K562 (cell line): ENCODE results near the gene PUM1. TPM values are rescaled to one million over a fixed set of nuclear protein-coding genes. Genes with fewer than 3 reads are reported as not detected.
A peak's percentile ranks its signal among the peaks of the same experiment; 100 is the strongest.

Experiments used
- ATAC-seq: fragments of 200-7000 bp; cut with Tn5 transposase; 3 replicates; pipeline ENCODE4 v1.9.1; 2020; ENCODE audit warnings: moderate library complexity
- BruUV-seq: library from RNA; stranded (reverse); fragments of 400-500 nt; replicated peaks from 2 replicates; lab custom pipeline; 2021; lab: Mats Ljungman, UMichigan
- CTCF ChIA-PET: fragments of 300-600 bp; formaldehyde crosslinking; extraction: SDS; loops from one replicate; lab custom pipeline; 2021; ENCODE audit warnings: low intra/inter-chr PET ratio; lab: Yijun Ruan, JAX
- POLR2A ChIA-PET: fragments of 300-600, 350-650 bp; sonication (Branson Sonifier 250); formaldehyde crosslinking; extraction: SDS; loops from one replicate; lab custom pipeline; 2021; ENCODE audit warnings: antibody characterized with exemption, inconsistent platforms; lab: Yijun Ruan, JAX
- DNase-seq, 4 experiments: peaks; one replicate each; pipeline versions ENCODE4 v3.0.0 to v3.0.0-alpha.2; 2011 to 2018; ENCODE audit warnings: low spot score in 3 of 4, mixed read lengths in 3 of 4; ENCODE audit errors: extremely low read depth in 1 of 4
- FAIRE-seq: peaks from 2 replicates; lab custom pipeline; 2011; peaks lifted over from hg19 to GRCh38; lab: Jason Lieb, UNC
- H2AFZ ChIP-seq: 2 replicates; pipeline ENCODE4 v1.6.0; 2011; ENCODE audit warnings: low read depth, low read length, control low read depth, inconsistent platforms
- H3K27ac ChIP-seq: fragments of 200-600 bp; 3 replicates; pipeline ENCODE4 v1.8.0; 2011; ENCODE audit warnings: low read depth, mild to moderate bottlenecking, control low read depth, inconsistent platforms, low read length, moderate library complexity, mixed read lengths; ENCODE audit errors: extremely low read depth
- H3K27me3 ChIP-seq, 2 experiments: fragments of 300-600 bp in 1 of 2; 2 replicates in 1 of 2; 3 replicates in 1 of 2; pipeline versions ENCODE4 v1.6.0 to v1.8.0; 2011; ENCODE audit warnings: inconsistent platforms in 2 of 2, low read length in 2 of 2, mild to moderate bottlenecking in 1 of 2, mixed read lengths in 1 of 2, moderate library complexity in 1 of 2; ENCODE audit not compliant: control insufficient read depth in 2 of 2, insufficient read depth in 2 of 2
- H3K36me3 ChIP-seq: fragments of 300-600 bp; 3 replicates; pipeline ENCODE4 v1.8.0; 2011; ENCODE audit warnings: mild to moderate bottlenecking, low read length, inconsistent platforms; ENCODE audit not compliant: control insufficient read depth, insufficient read depth
- H3K4me1 ChIP-seq, 2 experiments: fragments of 200-600 bp in 1 of 2; replicated peaks in 1 of 2; 2 replicates in 1 of 2; 3 replicates in 1 of 2; pipeline versions ENCODE4 v1.5.1 to v1.8.0; 2011; ENCODE audit warnings: inconsistent platforms in 2 of 2, low read length in 2 of 2, mild to moderate bottlenecking in 1 of 2, mixed read lengths in 1 of 2, moderate library complexity in 1 of 2; ENCODE audit not compliant: control insufficient read depth in 2 of 2, insufficient read depth in 2 of 2
- H3K4me2 ChIP-seq: 2 replicates; pipeline ENCODE4 v1.6.1; 2011; ENCODE audit warnings: low read length, control low read depth, inconsistent platforms, mixed read lengths; ENCODE audit not compliant: insufficient read depth
- H3K4me3 ChIP-seq: fragments of 200-600 bp; sonication (generic), shearing (Covaris generic); 2 replicates; pipeline ENCODE4 v1.5.1; 2016; ENCODE audit warnings: control low read depth, inconsistent platforms
- H3K79me2 ChIP-seq: fragments of 200-600 bp; 3 replicates; pipeline ENCODE4 v1.8.0; 2011; ENCODE audit warnings: low read length, inconsistent platforms; ENCODE audit not compliant: control insufficient read depth, insufficient read depth
- H3K9ac ChIP-seq, 2 experiments: 2 replicates each; pipeline versions ENCODE4 v1.6.0 to v1.6.1; 2011; ENCODE audit warnings: low read depth in 2 of 2, low read length in 2 of 2, control low read depth in 1 of 2, inconsistent platforms in 1 of 2, mild to moderate bottlenecking in 1 of 2, mixed read lengths in 1 of 2; ENCODE audit not compliant: insufficient read depth in 1 of 2
- H3K9me1 ChIP-seq: one replicate; pipeline ENCODE4 v1.6.0; 2011; ENCODE audit warnings: inconsistent platforms, mild to moderate bottlenecking, low read length, moderate library complexity; ENCODE audit not compliant: control insufficient read depth, insufficient read depth
- H3K9me3 ChIP-seq: replicated peaks from 2 replicates; pipeline ENCODE4 v1.5.1; 2011; ENCODE audit warnings: low read depth, low read length, inconsistent platforms; ENCODE audit not compliant: control insufficient read depth, insufficient read depth
- H4K20me1 ChIP-seq: replicated peaks from 2 replicates; pipeline ENCODE4 v1.6.1; 2011; ENCODE audit warnings: low read length, inconsistent platforms, mixed read lengths; ENCODE audit not compliant: control insufficient read depth, insufficient read depth
- ARID1B ChIP-seq: fragments of 450-650 bp; IDR thresholded peaks from 2 replicates; pipeline ENCODE4 v1.6.1; 2016; ENCODE audit warnings: antibody characterized with exemption, mild to moderate bottlenecking, inconsistent platforms
- BRCA1 ChIP-seq, 2 experiments: fragments of 450-650 bp in 1 of 2; sonication (generic) in 1 of 2; formaldehyde crosslinking in 1 of 2; IDR thresholded peaks; 2 replicates each; pipeline versions ENCODE4 v1.5.0 to v1.6.1; 2017 to 2020; ENCODE audit warnings: mild to moderate bottlenecking in 1 of 2, missing genetic modification reagents in 1 of 2
- CEBPB ChIP-seq: fragments of 450-650 bp; IDR thresholded peaks from 2 replicates; pipeline ENCODE4 v1.6.1; 2016; ENCODE audit warnings: missing genetic modification characterization, missing compliant biosample characterization
- CREB1 ChIP-seq, 2 experiments: sonication (generic) in 1 of 2; formaldehyde crosslinking in 1 of 2; IDR thresholded peaks; 2 replicates each; pipeline versions ENCODE4 v1.6.1 to v1.8.0; 2012 to 2022; ENCODE audit warnings: inconsistent platforms in 1 of 2, mild to moderate bottlenecking in 1 of 2, missing genetic modification reagents in 1 of 2, moderate library complexity in 1 of 2
- FOXJ3 ChIP-seq: sonication (generic); formaldehyde crosslinking; IDR thresholded peaks from 2 replicates; pipeline ENCODE4 v1.4.0; 2020; ENCODE audit warnings: mild to moderate bottlenecking, missing genetic modification reagents
- GATAD2B ChIP-seq: fragments of 450-650 bp; IDR thresholded peaks from 2 replicates; pipeline ENCODE4 v1.6.1; 2017; ENCODE audit warnings: mild to moderate bottlenecking, borderline replicate concordance
- GTF2E2 ChIP-seq: fragments of 200-800 bp; sonication (Bioruptor generic); IDR thresholded peaks from 2 replicates; pipeline ENCODE4 v1.6.1; 2016; ENCODE audit warnings: missing genetic modification characterization, missing compliant biosample characterization
- LEF1 ChIP-seq: fragments of 450-650 bp; IDR thresholded peaks from 2 replicates; pipeline ENCODE4 v1.6.1; 2016; ENCODE audit warnings: mild to moderate bottlenecking
- MECOM ChIP-seq: fragments of 250-450 bp; sonication (Bioruptor Pico); IDR thresholded peaks from 2 replicates; pipeline ENCODE4 v1.8.0; 2022; ENCODE audit warnings: inconsistent platforms
- MEF2D ChIP-seq: conservative IDR thresholded peaks from 2 replicates; pipeline ENCODE4 v1.6.1; 2016; ENCODE audit warnings: low read depth, missing genetic modification characterization, missing compliant biosample characterization
- MYC ChIP-seq, 2 experiments: fragments of 250-450 bp in 1 of 2; sonication (Bioruptor Pico) in 1 of 2; IDR thresholded peaks; 2 replicates each; pipeline versions ENCODE4 v1.5.1 to v1.6.1; 2012 to 2021; ENCODE audit warnings: low read depth in 2 of 2, borderline replicate concordance in 1 of 2, improper control_type of control experiment in 1 of 2, low read length in 1 of 2, mild to moderate bottlenecking in 1 of 2, moderate library complexity in 1 of 2
- NR2C2 ChIP-seq, 2 experiments: fragments of 200-800 bp in 1 of 2; sonication (Bioruptor generic) in 1 of 2; sonication (generic) in 1 of 2; formaldehyde crosslinking in 1 of 2; IDR thresholded peaks; 2 replicates each; pipeline versions ENCODE4 v1.6.1 to v1.8.0; 2016 to 2022; ENCODE audit warnings: mild to moderate bottlenecking in 1 of 2, missing compliant biosample characterization in 1 of 2, missing genetic modification characterization in 1 of 2, missing genetic modification reagents in 1 of 2
- NUFIP1 ChIP-seq: fragments of 450-650 bp; IDR thresholded peaks from 2 replicates; pipeline ENCODE4 v1.6.1; 2018; ENCODE audit not compliant: partially characterized antibody
- SMAD4 ChIP-seq: fragments of 250-450 bp; sonication (Bioruptor Pico); conservative IDR thresholded peaks from 2 replicates; pipeline ENCODE4 v1.8.0; 2021; ENCODE audit warnings: inconsistent platforms, mild to moderate bottlenecking, moderate library complexity
- TBL1XR1 ChIP-seq, 2 experiments: IDR thresholded peaks; 2 replicates each; pipeline ENCODE4 v1.6.1; 2012; ENCODE audit warnings: improper control_type of control experiment in 2 of 2, low read length in 2 of 2, mild to moderate bottlenecking in 1 of 2
- TCF3 ChIP-seq: sonication (generic); formaldehyde crosslinking; IDR thresholded peaks from 2 replicates; pipeline ENCODE4 v1.4.0; 2020; ENCODE audit warnings: mild to moderate bottlenecking, missing genetic modification reagents
- TEAD4 ChIP-seq, 2 experiments: sonication (generic) in 1 of 2; formaldehyde crosslinking in 1 of 2; IDR thresholded peaks; 2 replicates each; pipeline versions ENCODE4 v1.6.1 to v1.8.0; 2012 to 2022; ENCODE audit warnings: borderline replicate concordance in 1 of 2, inconsistent platforms in 1 of 2, low read length in 1 of 2, mild to moderate bottlenecking in 1 of 2, missing genetic modification reagents in 1 of 2
- ZNF311 ChIP-seq: fragments of 250-450 bp; sonication (Bioruptor Pico); IDR thresholded peaks from 2 replicates; pipeline ENCODE4 v1.4.0; 2020; ENCODE audit warnings: mild to moderate bottlenecking, moderate library complexity
- ZNF583 ChIP-seq: fragments of 250-450 bp; sonication (Bioruptor Pico); IDR thresholded peaks from 2 replicates; pipeline ENCODE4 v1.4.0; 2020
- WGBS: fragments of 100-300 bp; shearing (Covaris generic); methylation state at CpG from one replicate; pipeline ENCODE4 v1.1.6; 2016; ENCODE audit warnings: low coverage, mixed read lengths; ENCODE audit not compliant: insufficient coverage; ENCODE audit errors: missing lambda C conversion rate; 5-methylcytosine and 5-hydroxymethylcytosine counted together
- in situ Hi-C: fragments of 300-500 bp; cut with MboI; formaldehyde crosslinking; loops from 4 replicates; pipeline ENCODE4 v1.15.0; 2018; ENCODE audit warnings: inconsistent platforms, mixed read lengths
- intact Hi-C: fragments of 100-400 bp; cut with micrococcal nuclease; formaldehyde crosslinking; loops from 2 replicates; pipeline ENCODE4 v1.14.2; 2022
- polyA plus RNA-seq, 8 experiments: library from polyadenylated mRNA; depleted of rRNA in 4 of 8; stranded (reverse) in 5 of 8; unstranded in 3 of 8; fragments of >200 nt; fragmentation: Nextera tagmentation in 2 of 8; fragmentation: Illumina TruSeq in 1 of 8; extraction: Ambion mirVana in 2 of 8; extraction: Trizol in 1 of 8; gene quantifications; 2 replicates each; pipeline versions ENCODE4 v1.2.1 to v1.2.3, GENCODE V29; 2011 to 2014; ENCODE audit warnings: inconsistent platforms in 1 of 8, missing spikeins in 1 of 8
- total RNA-seq, 7 experiments: library from RNA; depleted of rRNA in 6 of 7; stranded (reverse); fragments of >200 nt in 6 of 7; fragmentation: Illumina TruSeq in 2 of 7; extraction: Trizol in 2 of 7; gene quantifications; 2 replicates each; pipeline versions ENCODE4 v1.2.1 to v1.2.3, GENCODE V29; 2011 to 2021; ENCODE audit warnings: low replicate concordance in 1 of 7

PUM1 gene
- total and polyA plus RNA-seq, 9 of the 15 experiments (the other 6 are each of a cell fraction or from before 2014, with no cell fraction given): 37.7 to 104 (median 55.7) TPM

DNA sequence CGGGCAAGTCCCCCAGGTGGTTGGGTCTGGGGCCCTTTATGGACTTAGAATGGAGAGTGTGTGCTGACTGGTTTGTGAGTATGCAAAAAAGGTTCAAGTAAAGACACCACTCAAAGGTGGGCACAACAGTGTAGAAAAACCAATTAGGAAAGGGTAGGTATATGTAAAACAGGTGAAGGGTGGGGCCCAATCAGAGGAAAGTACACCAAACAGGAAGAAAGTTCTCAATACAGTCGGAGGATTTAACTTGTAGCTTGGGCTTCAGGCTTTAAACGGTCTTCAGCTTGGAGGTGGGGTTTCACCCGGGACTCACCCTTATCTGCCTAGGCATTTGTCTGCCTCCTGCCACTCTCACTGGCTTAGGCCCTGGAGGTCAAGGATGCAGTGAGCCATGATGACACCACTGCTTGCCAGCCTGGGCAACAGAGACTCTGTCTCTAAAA lies 6.8 kb upstream of the PUM1 start (continued):
- TF ChIP-seq ZNF583 (CRISPR knock-in tag) (0 out of 2 replicates have a peak, but pooled peaks have one; percentile 46), MYC (IDR thresholded peaks at IDR 0.05; ENCODE audit: low read depth, low read length) (no peak), MYC (CRISPR knock-in tag; IDR thresholded peaks at IDR 0.05; ENCODE audit: borderline replicate concordance, low read depth) (no peak), TEAD4 (IDR thresholded peaks at IDR 0.05; ENCODE audit: low read length) (0 out of 2 replicates have a peak, but pooled peaks have one; percentile 25), TEAD4 (CRISPR knock-in tag; IDR thresholded peaks at IDR 0.05; ENCODE audit: borderline replicate concordance) (no peak), ZNF311 (CRISPR knock-in tag) (no peak), TCF3 (no peak; the same call in 1 of the 2 replicates), MEF2D (tag) (peak; percentile 51; the same call in 1 of the 2 replicates), CREB1 (IDR thresholded peaks at IDR 0.05) (no peak), CREB1 (CRISPR knock-in tag; IDR thresholded peaks at IDR 0.05) (no peak), GTF2E2 (tag) (peak; percentile 40; the same call in 1 of the 2 replicates), TBL1XR1 (IDR thresholded peaks at IDR 0.05; ENCODE audit: low read length in 2 of 2) (no peak)

DNA sequence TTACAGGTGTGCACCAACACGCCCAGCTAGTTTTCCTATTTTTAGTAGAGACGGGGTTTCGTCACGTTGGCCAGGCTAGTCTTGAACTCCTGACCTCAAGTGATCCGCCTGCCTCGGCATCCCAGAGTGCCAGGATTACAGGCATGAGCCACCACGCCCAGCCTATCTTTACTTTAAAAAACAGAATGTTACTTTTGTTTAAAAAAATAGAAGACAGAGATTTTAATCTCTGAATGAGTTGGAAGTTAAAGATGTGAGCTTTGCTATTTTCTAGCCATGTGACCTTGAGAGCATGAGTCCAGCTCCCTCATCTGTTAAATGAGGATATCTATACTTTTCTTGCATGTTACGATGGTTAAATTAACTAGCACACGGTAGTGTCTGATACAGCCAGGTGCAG lies 3.9 kb upstream of the PUM1 start:
- in situ Hi-C loops: no loop called here
- no TSS peak for BruUV-seq
- H3K79me2 ChIP-seq: peaks cover 13% of the 10 kb centered on the region
- no peak for DNase-seq
- H2AFZ ChIP-seq: peak overlapping the region; percentile 43
- ChIA-PET POLR2A (interaction anchor here (0.6 kb wide), 3 partner anchors 28 to 575 kb away, joined by 3 to 4 read pairs (median 4); no protein-coding TSS in a partner anchor), CTCF (no interaction called here)
- H3K4me3 ChIP-seq: no peak overlapping the region
- H3K9me1 ChIP-seq: no peaks in the 10 kb centered on the region
- H4K20me1 ChIP-seq: peaks cover under 1% of the 10 kb centered on the region; the same call in 1 of the 2 replicates
- H3K36me3 ChIP-seq: peaks cover 5% of the 10 kb centered on the region; the same call in 1 of the 3 replicates
- peak overlapping the region; percentile 3; the same call in 1 of the 3 replicates for H3K27ac ChIP-seq
- H3K4me1 ChIP-seq: peaks cover 20 to 36% of the 10 kb centered on the region in 2 experiments
- no peak overlapping the region for H3K4me2 ChIP-seq
- WGBS: 15% methylated on average over 9 of the region's 9 CpGs
- ATAC-seq: no peak
- no peak for FAIRE-seq
- H3K9me3 ChIP-seq: no peaks in the 10 kb centered on the region
- intact Hi-C loops: no loop called here
- H3K9ac ChIP-seq: no peak overlapping the region
- no peaks in the 10 kb centered on the region for H3K27me3 ChIP-seq
- TF ChIP-seq MYC (IDR thresholded peaks at IDR 0.05; ENCODE audit: low read depth, low read length) (peak; percentile 55; the same call in 1 of the 2 replicates), MYC (CRISPR knock-in tag; IDR thresholded peaks at IDR 0.05; ENCODE audit: borderline replicate concordance, low read depth) (no peak), ARID1B (0 out of 2 replicates have a peak, but pooled peaks have one; percentile 29), NR2C2 (CRISPR knock-in tag; IDR thresholded peaks at IDR 0.05) (no peak), NR2C2 (tag; IDR thresholded peaks at IDR 0.05) (peak; percentile 52; the same call in 1 of the 2 replicates), FOXJ3 (CRISPR knock-in tag) (no peak), SMAD4 (peak; percentile 34; the same call in 1 of the 2 replicates), MECOM (CRISPR knock-in tag) (peak; percentile 58; the same call in 1 of the 2 replicates), BRCA1 (IDR thresholded peaks at IDR 0.05) (no peak), BRCA1 (CRISPR knock-in tag; IDR thresholded peaks at IDR 0.05) (no peak), CEBPB (tag) (peak; percentile 58), GATAD2B (no peak), NUFIP1 (no peak), LEF1 (no peak)
